ENCODE results near the gene SLCO1C1.

SLCO1C1 gene

DNA sequence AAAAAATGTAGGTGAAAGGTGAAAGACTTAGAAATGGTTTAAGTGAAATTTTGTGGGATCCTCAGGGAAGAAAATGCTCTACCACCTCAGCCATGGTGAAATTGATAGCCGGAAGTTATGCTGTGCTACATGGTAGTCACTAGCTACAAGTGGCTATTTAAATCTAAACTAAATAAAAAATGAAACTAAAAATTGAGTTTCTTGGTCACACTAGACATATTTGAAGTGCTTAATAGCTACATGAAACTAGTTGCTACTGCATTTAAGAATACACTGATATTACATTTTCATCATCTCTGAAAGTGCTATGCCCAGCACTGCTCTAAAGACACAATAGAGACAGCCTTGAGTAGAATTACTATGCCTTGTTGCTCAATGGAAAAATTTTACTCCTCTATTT lies 105.0 kb downstream of the SLCO1C1 start:
- no peak for DNase-seq (ENCODE audit: low read depth)

DNA sequence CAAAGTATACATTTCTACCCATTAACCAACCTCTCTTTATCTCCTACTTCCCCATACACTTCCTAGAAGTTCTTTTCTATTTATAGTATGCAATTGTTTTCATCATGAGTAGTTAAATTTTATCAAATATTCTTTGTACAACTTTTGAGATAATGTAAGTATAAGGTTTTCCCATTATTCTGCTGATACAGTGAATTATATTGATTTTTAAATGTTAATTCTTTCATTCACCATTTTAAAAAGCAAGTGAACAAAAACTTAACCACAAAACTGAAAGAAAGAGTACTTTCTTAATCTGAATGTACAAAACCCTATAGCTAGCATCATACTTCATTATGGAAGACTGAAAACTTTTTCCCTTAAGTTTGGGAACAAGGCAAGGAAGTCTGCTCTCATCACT lies 105.9 kb downstream of the SLCO1C1 start:
- DNase-seq (ENCODE audit: low read depth) = no peak
